GM18867 (cell line): Measurements from ENCODE around the gene SLC37A2.
"Not testable (repeated sequence)": the region's sequence is repeated elsewhere in the genome, so short reads cannot be mapped to it uniquely, and the experiment has no call there.

Source experiments
- ATAC-seq: cut with Tn5 transposase; IDR thresholded peaks from one replicate; pipeline ENCODE4 v1.9.1; 2021; ENCODE audit warnings: mild to moderate bottlenecking, moderate library complexity; ENCODE audit not compliant: unreplicated experiment

SLC37A2 gene

DNA sequence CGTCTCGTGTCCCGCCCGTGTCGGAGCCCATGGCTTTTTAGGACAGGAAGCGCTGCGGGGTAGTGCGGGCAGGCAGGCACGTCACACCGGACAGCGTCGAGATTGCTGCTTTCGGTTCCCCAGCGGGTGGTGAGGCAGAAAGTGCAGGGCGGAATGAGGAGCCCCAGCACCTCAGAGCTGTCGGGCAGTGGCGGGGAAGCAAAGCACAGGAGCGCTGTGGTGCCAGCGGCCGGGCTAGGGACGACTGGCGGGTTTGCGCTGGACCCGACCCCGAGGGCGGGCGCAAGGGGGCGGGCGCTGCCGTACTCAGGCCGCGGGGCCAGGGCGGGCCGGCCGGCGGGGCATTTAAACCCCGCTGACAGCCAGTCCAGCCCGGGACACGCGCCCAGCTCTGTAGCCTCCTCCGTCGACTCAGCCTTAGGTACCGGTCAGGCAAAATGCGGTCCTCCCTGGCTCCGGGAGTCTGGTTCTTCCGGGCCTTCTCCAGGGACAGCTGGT lies at the start of gene SLC37A2:
Gene SLC37A2 (plus strand): TSS at position 375 of the 498 bp plus-strand sequence. CDS start 63 bp downstream, at position 438.
- ATAC-seq: peak; percentile 94

DNA sequence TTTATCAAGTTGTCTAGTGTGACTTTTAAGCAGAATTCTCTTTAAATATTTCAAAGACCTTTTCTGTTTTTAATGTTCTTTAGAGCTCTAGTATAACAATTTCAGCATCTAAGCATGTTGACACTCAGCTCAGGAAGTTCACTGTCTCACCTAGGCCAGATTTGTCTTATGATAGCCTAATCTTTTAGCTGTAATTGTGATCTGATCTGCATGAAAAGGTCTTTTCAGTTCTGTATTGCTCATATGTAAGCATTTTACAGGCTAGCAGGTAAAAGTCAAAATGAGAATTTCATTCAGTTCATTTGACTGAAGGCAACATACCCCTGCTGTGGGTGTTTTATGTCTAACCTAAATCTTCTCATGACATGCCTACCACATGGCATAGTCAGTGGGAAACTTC lies 46.7 kb upstream of the SLC37A2 start:
- ATAC-seq: no peak

DNA sequence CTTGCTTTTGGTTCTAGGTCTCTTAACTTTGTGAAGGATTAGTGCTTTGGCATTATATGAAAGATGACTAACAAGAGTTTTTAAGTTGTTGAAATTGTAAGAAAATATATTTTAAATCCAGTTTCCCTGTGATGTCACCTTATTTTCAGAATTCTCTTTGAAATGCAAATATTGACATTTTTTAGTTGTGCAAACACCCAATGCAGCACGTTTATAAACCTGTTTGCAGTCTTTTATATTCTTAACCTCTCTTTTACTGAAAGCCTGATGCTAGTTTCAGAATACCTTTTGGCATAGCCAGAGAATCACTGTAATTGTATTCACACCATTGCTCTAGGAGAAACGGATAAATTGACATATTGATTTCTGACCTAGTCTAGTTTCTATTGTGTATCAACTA lies 42.8 kb upstream of the SLC37A2 start:
- no peak for ATAC-seq

DNA sequence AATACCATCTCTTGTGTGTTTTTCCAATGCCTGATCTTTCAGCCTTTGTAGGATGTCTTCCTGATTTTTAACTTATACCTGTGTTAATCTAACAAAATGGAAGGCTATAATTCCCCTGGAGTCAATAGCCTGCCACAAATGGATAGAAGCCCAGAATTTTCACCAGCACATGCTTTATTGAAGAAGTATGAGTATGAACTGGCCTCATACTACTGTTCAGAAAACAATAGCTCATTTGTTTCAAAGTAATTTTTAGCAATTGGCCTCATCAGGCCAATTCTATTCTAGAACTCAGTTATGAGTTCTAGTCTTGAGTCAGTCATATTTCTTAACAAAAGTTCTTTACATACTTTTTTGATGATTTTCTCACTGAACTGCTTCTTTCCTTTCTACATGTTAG lies 40.6 kb upstream of the SLC37A2 start:
- ATAC-seq: no peak

DNA sequence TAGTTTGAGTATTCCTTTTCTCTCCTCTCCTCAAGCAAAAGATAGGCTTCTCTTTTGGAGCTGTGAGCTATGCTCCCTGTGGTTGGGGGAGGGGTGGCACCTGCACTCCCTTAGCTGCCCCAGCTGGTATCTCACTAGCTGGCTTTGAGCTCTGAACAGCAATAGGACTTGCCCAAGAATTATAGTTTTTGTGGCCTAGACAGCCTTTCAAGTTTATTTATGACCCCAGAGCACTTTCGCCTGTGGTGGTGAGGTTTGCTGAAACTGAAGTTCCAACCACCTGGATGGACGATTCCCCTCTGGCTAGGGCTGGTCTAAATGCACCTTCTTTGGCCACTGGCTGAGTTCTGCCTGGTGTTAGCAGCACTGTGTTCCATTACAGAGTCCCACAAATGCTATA lies 37.1 kb upstream of the SLC37A2 start:
- ATAC-seq: no peak

DNA sequence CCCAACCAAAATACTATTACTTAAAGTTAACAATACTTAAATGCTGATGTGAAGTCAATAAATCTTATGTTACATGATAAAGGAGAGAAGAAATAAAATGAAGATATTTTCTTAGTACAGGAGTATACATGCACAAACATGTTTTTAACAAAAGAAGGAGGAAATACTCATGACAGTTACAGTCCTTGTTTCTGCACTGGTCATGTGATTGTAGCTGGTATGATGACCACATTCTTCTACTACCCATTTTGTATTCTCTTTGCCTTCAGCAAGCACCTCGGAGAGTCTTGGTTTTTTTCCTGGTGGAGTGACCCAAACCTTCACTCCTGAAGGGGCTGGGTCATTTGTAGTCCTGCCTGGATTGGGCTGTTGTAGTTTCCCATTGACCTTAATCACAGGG lies 33.7 kb upstream of the SLC37A2 start:
- not testable (repeated sequence) for ATAC-seq

DNA sequence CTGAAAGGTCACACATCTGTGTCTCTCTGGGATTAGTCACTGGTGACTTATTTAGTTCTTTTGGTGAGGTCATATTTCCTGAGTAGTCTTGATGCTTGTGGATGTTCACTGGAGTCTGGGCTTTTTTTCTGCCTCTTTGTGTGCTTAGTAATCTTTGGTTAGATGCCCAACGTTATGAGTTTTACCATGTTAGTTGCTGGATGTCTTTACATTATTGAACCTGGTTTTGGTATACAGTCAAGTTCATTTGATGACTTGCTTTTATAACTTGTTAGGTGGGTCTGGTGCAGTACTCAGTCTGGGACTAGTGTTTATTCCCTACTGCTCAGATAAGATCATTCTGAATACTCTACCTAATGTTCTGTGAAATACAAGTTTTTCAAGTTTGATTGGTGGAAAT lies 26.2 kb upstream of the SLC37A2 start:
- ATAC-seq: no peak

DNA sequence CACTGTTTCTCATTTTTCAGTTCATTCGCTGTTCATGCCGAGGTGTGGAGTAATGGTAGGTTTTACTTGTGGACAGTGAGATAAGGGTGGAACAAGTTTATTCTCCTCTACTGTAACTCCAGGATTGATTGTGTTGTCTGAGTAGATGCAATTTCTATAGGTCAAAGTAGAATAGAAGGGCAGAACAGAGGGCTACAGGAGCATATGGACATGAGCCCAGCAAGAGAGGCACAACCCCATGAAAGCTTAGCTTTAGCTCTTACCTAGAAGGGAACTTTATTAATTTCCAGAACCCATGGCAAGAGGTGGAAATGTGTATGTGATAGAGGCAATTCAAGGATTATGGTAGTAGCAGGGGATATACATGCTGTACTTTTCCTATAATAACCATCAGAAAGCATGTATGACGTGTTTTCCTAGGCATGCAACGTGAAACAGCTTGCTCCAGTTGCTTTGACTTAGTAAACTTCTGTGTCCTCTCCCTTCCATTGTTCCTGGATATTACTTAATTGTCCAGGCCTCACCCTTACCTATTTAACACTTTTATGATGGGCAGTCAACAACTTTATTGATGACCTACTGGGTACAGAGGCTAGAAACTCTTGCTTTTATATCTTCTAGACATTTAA lies 13.8 kb upstream of the SLC37A2 start:
- ATAC-seq: no peak

DNA sequence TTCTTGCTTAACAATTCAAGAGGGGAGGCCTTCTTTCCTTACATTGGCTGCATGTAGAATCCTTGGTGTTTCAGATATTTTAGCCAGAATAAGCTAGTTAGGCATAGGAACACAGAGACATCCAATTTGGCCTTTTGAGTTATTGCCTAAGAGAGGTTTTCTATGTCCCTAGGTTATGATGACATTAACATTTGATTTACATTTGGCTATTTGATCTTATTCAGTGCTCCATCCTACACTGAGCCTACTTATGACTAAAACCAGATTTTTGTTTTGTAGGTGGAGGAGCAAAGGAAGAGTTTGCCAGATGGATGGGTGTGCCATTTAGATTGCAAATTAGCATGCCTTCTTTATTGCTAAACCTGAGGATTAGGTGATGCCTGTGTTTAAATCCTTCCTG lies 11.1 kb upstream of the SLC37A2 start:
- ATAC-seq: no peak

DNA sequence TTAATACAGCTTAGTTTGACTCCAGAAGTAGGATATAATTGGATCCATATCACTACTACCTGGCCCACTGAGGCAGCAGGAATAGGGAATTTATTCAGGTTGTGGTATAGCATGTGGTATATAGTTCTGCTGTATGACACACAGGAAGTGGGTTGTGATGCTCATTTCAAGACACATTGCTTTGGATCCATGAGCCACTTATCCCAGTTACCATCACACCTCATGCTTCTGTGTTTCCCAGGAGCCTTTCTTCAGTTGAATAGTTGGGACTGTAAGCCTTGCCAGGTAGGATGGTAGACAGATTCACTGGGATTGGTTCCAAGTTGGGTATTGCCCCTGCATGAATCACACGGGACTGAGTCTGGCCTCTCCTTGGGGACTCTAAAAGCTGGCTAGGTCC lies 9.9 kb upstream of the SLC37A2 start:
- ATAC-seq: no peak

DNA sequence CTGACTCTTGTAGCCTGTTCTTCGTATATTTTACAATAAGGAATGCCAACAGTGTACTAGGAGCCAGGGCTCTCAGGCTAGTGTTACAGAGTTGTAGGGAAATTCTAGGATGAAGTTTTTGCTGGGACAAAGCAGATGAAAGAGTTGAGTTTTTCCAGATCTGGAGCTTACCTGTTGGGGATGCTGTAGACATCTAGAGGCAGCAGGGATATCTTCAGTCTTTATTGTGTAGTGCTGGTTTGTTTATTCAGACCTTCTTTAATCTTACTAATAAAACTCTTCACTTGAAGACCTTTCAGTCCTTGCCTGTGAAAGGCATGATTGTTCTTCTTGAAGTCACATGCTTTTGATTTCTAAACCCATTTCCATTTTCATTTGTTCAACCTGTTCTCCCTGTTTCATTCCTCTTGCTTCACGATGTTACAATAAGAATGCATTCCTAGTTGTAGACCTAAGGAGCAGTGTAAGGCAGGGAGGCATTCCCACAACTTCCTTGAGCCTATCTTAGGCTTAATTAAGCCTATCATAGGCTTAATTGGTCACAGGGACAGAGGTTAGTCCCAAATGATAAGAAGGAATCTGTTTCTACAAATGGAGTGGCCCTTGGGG lies 7.9 kb upstream of the SLC37A2 start:
- no peak for ATAC-seq

DNA sequence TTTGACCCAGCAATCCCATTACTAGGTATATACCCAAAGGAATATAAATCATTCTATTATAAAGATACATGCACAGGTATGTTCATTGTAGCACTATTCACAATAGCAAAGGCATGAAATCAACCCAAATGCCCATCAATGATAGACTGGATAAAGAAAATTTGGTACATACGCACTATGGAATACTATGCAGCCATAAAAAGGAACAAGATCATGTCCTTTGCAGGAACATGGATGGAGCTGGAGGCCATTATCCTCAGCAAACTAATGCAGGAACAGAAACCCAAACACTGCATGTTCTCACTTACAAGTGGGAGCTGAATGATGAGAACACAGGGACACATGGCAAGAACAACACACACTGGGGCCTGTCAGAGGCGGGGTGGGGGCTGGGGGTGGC lies 7.0 kb upstream of the SLC37A2 start:
- ATAC-seq: not testable (repeated sequence)

DNA sequence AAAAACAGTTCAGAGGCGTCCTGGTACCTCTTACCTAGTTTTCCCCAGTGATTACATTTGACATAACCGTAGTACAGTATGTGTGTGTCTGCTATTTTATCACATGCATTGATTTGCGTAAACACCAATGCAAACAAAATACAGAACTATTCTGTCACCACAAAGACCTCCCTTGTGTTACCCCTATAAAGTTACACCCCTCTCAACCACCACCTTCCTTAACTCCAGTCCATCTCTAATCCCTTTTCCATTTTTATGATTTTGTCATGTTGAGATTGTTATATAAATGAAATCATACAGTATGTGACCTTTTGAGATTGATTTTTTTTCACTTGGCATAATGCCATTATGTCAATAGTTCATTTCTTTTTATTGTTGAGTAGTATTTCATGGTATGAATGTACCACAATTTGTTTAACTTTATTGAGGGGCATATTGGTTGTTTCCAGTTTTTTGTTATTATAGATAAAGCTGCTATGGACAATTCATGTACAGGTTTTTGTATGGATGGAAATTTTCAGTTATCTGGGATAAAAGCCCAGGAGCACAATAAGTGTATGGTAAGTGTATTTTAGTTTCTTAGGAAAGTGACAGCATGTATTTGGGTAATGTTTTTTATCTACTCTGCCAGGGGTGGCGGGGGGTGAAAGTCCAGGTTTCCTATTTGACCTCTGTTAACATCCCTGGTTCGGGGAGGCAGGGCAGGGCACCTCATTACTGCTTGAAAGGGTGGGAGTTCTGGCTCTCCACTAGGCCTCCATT lies 6.0 kb upstream of the SLC37A2 start:
- ATAC-seq: no peak

DNA sequence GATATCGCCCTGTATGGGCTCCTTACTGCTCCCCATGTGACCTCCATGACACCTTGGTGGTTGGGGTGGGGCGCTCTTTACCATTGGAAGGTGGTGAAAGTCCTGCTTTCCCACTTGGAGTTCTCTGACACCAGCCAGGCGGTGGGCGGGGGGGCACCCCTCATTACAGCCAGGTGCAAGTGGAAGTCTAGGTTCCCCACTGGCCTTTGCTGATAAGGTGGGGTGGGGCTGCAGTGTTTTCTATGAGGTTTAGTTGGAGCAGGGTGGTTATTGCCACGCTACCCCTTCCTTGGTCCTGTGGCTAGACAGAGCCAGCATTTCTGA lies 5.5 kb upstream of the SLC37A2 start:
- no peak for ATAC-seq

DNA sequence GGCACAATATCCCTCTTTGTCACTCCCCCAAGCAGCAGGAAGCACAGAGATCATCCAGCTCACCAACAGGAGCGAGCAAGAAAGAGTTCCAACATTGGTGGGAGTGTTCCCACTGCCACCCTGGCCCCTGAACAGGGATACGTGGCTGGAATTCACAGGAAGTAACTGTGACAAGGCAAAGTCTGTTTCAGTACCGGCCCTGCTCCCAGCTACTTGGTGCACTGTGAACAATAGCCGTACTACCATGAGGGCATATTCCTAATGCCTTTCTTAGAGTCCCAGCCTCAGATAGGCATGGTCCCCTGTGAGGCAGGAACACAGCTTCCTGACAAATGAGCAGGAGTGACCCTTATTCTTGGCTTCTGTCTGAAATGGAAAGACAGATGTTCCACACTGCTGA lies 1.8 kb upstream of the SLC37A2 start:
- no peak for ATAC-seq

DNA sequence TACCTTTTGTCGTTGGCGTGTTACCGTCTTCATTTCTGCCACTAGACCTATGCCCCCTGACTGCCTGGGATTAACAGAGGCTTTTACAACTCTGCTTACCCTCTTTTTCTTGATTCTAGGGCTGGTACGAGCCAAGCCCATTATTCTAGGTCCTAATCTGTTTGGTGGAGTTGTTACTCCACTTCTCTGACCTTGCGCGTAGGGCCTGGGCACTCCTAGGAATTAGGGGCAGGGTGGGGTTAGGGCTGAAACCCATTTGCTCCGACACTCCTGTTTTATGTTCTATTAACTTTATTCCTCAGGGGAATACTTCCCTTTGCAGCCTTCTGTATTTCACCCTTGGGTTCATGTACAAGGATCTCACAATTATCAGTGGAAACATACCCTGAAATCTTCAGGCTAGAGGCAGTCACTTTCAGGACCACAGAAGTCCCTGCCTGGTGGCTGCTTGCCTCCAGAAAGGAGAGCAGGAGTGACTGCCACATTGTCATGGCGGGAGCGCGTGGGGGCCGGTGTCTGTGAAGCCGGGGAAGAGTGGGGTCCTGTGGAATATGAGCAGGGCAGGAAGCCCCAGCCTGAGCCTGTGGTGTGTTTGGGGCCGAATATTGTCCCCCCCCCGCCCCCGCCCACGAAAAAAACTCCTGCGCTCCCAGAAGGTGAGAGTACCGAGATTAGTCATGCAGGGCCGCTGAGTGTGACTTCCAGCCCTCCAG lies 731 bp upstream of the SLC37A2 start:
- no peak for ATAC-seq

DNA sequence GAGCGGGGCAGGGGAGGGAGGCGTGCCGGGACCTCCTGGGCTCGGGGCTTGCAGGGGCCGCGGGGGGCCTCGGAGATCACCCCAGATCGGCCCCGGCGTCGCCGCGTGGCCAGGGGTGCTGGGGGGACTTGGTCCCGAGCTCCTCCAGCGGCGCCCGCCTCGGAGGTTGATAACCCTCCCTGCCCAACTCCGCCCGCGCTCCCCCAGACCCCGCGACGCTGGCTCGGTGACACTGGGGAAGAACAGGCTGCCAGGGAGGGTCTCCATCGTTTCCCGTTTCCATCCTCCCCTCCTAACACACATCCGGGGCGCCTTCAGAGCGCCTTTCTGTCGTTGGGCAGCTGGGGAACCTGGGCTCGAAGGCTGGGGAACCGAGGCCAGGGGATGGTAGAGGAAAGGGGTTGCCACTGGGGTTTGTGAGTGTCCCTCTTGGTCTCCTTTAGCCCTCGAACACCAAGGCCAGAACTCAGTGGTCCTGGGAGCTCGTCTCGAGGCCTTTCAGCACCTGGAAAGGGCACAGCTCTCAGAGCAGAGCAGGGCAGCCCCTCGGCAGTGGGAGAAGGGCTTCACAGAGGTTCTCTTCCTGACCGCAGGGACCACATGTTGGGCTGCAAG lies 431 bp downstream of the SLC37A2 start:
- peak; percentile 21 for ATAC-seq

DNA sequence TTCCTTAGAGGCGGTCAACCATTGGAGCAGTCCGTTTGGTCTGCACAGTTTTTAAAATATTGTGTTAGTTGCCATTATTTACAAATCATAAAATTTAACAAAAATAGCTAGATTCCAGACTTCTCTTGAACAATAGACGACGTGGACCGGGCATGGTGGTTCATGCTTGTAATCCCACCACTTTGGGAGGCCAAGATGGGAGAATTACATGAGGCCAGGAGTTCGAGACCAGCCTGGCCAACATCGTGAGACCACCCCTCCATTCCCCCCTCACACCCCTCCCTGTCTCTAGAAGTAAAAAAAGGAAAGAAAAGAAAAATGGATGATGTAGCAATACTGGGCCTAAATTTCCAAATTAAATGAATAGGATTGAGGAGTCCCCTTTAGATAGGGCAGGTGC lies 965 bp downstream of the SLC37A2 start:
- ATAC-seq: no peak

DNA sequence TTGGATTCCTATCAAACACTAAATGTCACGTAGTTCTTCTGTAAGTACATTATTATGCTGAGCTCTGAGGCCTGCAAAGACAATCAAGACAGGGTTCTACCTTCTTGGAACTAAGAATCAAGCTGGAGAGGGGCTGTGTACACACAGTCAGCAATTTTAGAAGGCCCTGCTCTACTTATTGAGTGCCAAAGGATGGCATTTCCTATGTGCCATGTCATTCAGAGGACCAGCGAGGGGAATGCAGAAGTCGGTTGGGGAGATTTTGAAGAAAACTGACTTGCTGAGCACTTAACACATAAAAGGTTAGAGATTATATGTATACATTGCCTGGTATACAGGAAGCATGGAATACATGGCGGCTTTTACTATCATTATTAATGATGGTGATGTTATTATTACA lies 5.3 kb downstream of the SLC37A2 start:
- no peak for ATAC-seq

DNA sequence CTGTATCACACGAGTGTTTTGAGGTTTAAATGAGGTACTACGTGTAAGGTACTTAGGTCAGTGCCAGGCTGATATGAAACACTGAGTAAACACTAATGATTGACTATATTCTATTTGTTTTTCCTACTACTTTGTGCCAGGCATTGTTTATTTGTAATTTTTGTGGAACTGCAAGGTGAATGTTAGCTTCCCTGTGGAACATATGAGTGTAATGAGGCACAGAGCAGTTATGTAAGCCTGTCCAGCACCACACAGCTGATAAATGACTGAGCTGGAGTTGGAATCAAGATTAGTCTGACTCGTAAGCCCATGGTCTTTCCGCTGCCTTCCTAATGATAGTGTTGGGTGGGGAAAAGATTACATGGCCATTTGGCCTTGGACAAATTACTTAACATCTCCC lies 5.9 kb downstream of the SLC37A2 start:
- ATAC-seq: no peak

DNA sequence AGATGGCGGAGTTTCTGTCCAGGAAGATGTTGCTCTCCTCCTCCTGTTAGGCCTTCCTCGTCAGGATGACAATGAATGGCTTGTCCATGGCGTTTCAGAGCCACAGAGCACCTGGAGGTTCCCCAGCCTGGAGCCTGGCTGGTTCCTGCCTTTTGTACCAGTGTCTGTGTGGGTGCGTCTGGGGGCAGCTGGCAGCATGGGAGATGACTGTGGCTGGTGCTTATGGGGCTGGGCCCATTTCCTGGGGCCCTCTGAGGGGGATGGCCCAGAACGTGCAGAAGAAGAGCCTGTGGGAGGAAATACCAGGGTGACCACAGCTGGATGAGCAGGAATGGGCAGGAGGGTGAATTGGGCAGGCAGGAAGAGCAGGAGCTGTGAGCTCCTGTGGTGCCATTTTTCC lies 6.7 kb downstream of the SLC37A2 start:
- ATAC-seq: no peak
